Central memory CD8-positive, alpha-beta T cell (primary cell): Measurements from ENCODE around the gene COMT.
"Not testable (repeated sequence)": the region's sequence is repeated elsewhere in the genome, so short reads cannot be mapped to it uniquely, and the experiment has no call there.

Experiments
- ATAC-seq: fragments of 150-1000 bp; cut with Tn5 transposase; replicated peaks from 2 replicates; pipeline ENCODE4 v1.10.0; 2022; ENCODE audit warnings: mild to moderate bottlenecking, moderate FRiP score, moderate number of reproducible peaks; ENCODE audit not compliant: poor library complexity, severe bottlenecking; ENCODE audit errors: extremely low read depth
- DNase-seq, 2 donors: peaks; one replicate each; pipeline ENCODE4 v3.0.0; 2021; ENCODE audit warnings: low spot score in 2 of 2
- H3K27ac Mint-ChIP-seq: one replicate; pipeline ENCODE4 v1.8.0; 2022; ENCODE audit warnings: low read depth, mild to moderate bottlenecking, moderate library complexity, mixed read lengths
- H3K27me3 Mint-ChIP-seq: one replicate; pipeline ENCODE4 v1.8.0; 2022; ENCODE audit warnings: mixed read lengths
- H3K36me3 Mint-ChIP-seq: one replicate; pipeline ENCODE4 v1.8.0; 2022; ENCODE audit warnings: mild to moderate bottlenecking, moderate library complexity, mixed read lengths; ENCODE audit not compliant: insufficient read depth
- H3K4me1 Mint-ChIP-seq: one replicate; pipeline ENCODE4 v1.8.0; 2022; ENCODE audit warnings: mixed read lengths
- H3K4me3 Mint-ChIP-seq: one replicate; pipeline ENCODE4 v1.8.0; 2022; ENCODE audit warnings: mild to moderate bottlenecking, moderate library complexity, mixed read lengths
- H3K9me3 Mint-ChIP-seq: one replicate; pipeline ENCODE4 v1.8.0; 2022; ENCODE audit warnings: mixed read lengths

Gene COMT

GRCh38 chr22:19926028-19926427 lies 15.5 kb upstream of the COMT start:
- not testable (repeated sequence) for H3K4me3 Mint-ChIP-seq, H3K4me1 Mint-ChIP-seq, H3K9me3 Mint-ChIP-seq, H3K27ac Mint-ChIP-seq, H3K36me3 Mint-ChIP-seq, ATAC-seq, H3K27me3 Mint-ChIP-seq, DNase-seq

- no peak for ATAC-seq
- peaks cover 3% of the 10 kb centered on the region for H3K36me3 Mint-ChIP-seq
- H3K4me3 Mint-ChIP-seq: no peak overlapping the region
Measured at GRCh38 chr22:19927696-19928095, 13.9 kb upstream of the COMT start.

GRCh38 chr22:19928207-19928606 lies 13.4 kb upstream of the COMT start:
- DNase-seq (no peak), ATAC-seq (no peak)
- H3K4me3 Mint-ChIP-seq: no peak overlapping the region
- peaks cover 3% of the 10 kb centered on the region for H3K36me3 Mint-ChIP-seq
- peaks cover 10% of the 10 kb centered on the region for H3K4me1 Mint-ChIP-seq
- H3K27ac Mint-ChIP-seq: no peak overlapping the region
- no peaks in the 10 kb centered on the region for H3K27me3 Mint-ChIP-seq
- H3K9me3 Mint-ChIP-seq: no peaks in the 10 kb centered on the region

More at GRCh38 chr22:19927696-19928095, 13.9 kb upstream of the COMT start:
- H3K4me1 Mint-ChIP-seq: peaks cover 10% of the 10 kb centered on the region
- no peak for DNase-seq
- no peaks in the 10 kb centered on the region for H3K9me3 Mint-ChIP-seq
- H3K27ac Mint-ChIP-seq: no peak overlapping the region
- no peaks in the 10 kb centered on the region for H3K27me3 Mint-ChIP-seq

- ATAC-seq (no peak), DNase-seq (no peak)
- Mint-ChIP-seq H3K9me3 (no peaks in the 10 kb centered on the region), H3K4me1 (peaks cover 4% of the 10 kb centered on the region), H3K27ac (no peak overlapping the region), H3K4me3 (no peak overlapping the region), H3K36me3 (no peaks in the 10 kb centered on the region), H3K27me3 (no peaks in the 10 kb centered on the region)
Measured at GRCh38 chr22:19929586-19930550, 11.7 kb upstream of the COMT start.

- ATAC-seq (no peak), DNase-seq (no peak)
- Mint-ChIP-seq H3K27me3 (no peaks in the 10 kb centered on the region), H3K4me3 (no peak overlapping the region), H3K4me1 (peaks cover 4% of the 10 kb centered on the region), H3K27ac (no peak overlapping the region), H3K36me3 (no peaks in the 10 kb centered on the region), H3K9me3 (no peaks in the 10 kb centered on the region)
Measured at GRCh38 chr22:19930551-19931486, 10.8 kb upstream of the COMT start.

- no peak overlapping the region for H3K27ac Mint-ChIP-seq
- H3K27me3 Mint-ChIP-seq: no peaks in the 10 kb centered on the region
- H3K9me3 Mint-ChIP-seq: peaks cover 3% of the 10 kb centered on the region
- H3K36me3 Mint-ChIP-seq: no peaks in the 10 kb centered on the region
- DNase-seq (no peak), ATAC-seq (no peak)
- no peak overlapping the region for H3K4me3 Mint-ChIP-seq
- H3K4me1 Mint-ChIP-seq: peaks cover 4% of the 10 kb centered on the region
Measured at GRCh38 chr22:19931514-19931913, 10.1 kb upstream of the COMT start.

- Mint-ChIP-seq H3K36me3 (peaks cover 2% of the 10 kb centered on the region), H3K27me3 (no peaks in the 10 kb centered on the region), H3K4me1 (peaks cover 4% of the 10 kb centered on the region), H3K27ac (no peak overlapping the region), H3K9me3 (peaks cover 6% of the 10 kb centered on the region), H3K4me3 (no peak overlapping the region)
- ATAC-seq: no peak
- DNase-seq: no peak
Measured at GRCh38 chr22:19932367-19933206, 9.0 kb upstream of the COMT start.

GRCh38 chr22:19933341-19934241 lies 8.0 kb upstream of the COMT start:
- H3K4me3 Mint-ChIP-seq: no peak overlapping the region
- H3K4me1 Mint-ChIP-seq: no peaks in the 10 kb centered on the region
- H3K9me3 Mint-ChIP-seq: peaks cover 6% of the 10 kb centered on the region
- ATAC-seq (no peak), DNase-seq (no peak)
- no peaks in the 10 kb centered on the region for H3K27me3 Mint-ChIP-seq
- H3K36me3 Mint-ChIP-seq: peaks cover 2% of the 10 kb centered on the region
- no peak overlapping the region for H3K27ac Mint-ChIP-seq

GRCh38 chr22:19935123-19935718 lies 6.4 kb upstream of the COMT start:
- not testable (repeated sequence) for H3K36me3 Mint-ChIP-seq, H3K4me1 Mint-ChIP-seq, DNase-seq, H3K27me3 Mint-ChIP-seq, H3K27ac Mint-ChIP-seq, H3K4me3 Mint-ChIP-seq, ATAC-seq, H3K9me3 Mint-ChIP-seq

GRCh38 chr22:19936513-19936912 lies 5.1 kb upstream of the COMT start:
- Mint-ChIP-seq H3K27me3 (no peaks in the 10 kb centered on the region), H3K27ac (no peak overlapping the region), H3K9me3 (peaks cover 6% of the 10 kb centered on the region), H3K4me1 (peaks cover 18% of the 10 kb centered on the region), H3K36me3 (peaks cover 6% of the 10 kb centered on the region), H3K4me3 (no peak overlapping the region)
- DNase-seq (no peak), ATAC-seq (no peak)
